ENCODE measurements around the gene KIAA1210. TPM values are rescaled to one million over a fixed set of nuclear protein-coding genes. Genes with fewer than 3 reads are reported as not detected.

Gene KIAA1210
- total RNA-seq, 3 donors from 2014 or later (not counting 1 experiment from before 2014, with no cell fraction given), result not detected

DNA sequence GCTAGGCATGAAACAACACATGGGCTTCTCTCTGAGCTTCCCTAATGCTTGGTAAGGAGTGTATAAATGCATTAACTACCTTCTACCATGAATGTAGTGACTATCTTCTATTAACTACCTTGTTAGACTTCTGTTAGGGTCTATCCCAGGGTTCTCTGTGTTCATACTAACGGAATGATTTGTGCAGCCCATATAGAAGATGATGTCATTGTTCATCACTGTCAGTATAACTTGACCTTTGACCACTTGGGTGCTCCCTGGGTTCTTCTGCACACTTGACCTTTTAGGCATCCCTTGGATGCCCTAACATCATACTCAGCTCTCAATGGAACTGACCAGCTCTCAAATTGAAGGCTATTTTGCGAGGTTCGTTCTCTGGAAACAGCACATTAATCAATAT lies 85.6 kb downstream of the KIAA1210 start:
- Mint-ChIP-seq H3K27ac (no peak overlapping the region), H3K4me1 (no peaks in the 10 kb centered on the region), H3K9me3 (no peaks in the 10 kb centered on the region), H3K4me3 (no peak overlapping the region), H3K36me3 (no peaks in the 10 kb centered on the region), H3K27me3 (ENCODE audit: low read depth in 2 of 2) (peaks cover 0 to 5% of the 10 kb centered on the region in 2 donors)
- Histone ChIP-seq H3K4me1 (ENCODE audit: control insufficient read depth, insufficient read depth, low read length) (no peaks in the 10 kb centered on the region), H3K9me3 (ENCODE audit: control insufficient read depth, insufficient read depth, low read length) (no peaks in the 10 kb centered on the region), H3K27me3 (ENCODE audit: control insufficient read depth, insufficient read depth, low read length) (no peaks in the 10 kb centered on the region), H3K36me3 (ENCODE audit: control insufficient read depth, insufficient read depth, low read length) (no peaks in the 10 kb centered on the region), H3K4me3 (ENCODE audit: low read length) (no peak overlapping the region), H3K27ac (ENCODE audit: low read length) (no peak overlapping the region)
- no peak for DNase-seq
- ATAC-seq, result no peak
- 87% methylated on average over 3 of the region's 3 CpGs for WGBS (ENCODE audit: insufficient coverage)
- intact Hi-C loops (cut with micrococcal nuclease), result no loop called here
- TF ChIP-seq, protein P1, sequence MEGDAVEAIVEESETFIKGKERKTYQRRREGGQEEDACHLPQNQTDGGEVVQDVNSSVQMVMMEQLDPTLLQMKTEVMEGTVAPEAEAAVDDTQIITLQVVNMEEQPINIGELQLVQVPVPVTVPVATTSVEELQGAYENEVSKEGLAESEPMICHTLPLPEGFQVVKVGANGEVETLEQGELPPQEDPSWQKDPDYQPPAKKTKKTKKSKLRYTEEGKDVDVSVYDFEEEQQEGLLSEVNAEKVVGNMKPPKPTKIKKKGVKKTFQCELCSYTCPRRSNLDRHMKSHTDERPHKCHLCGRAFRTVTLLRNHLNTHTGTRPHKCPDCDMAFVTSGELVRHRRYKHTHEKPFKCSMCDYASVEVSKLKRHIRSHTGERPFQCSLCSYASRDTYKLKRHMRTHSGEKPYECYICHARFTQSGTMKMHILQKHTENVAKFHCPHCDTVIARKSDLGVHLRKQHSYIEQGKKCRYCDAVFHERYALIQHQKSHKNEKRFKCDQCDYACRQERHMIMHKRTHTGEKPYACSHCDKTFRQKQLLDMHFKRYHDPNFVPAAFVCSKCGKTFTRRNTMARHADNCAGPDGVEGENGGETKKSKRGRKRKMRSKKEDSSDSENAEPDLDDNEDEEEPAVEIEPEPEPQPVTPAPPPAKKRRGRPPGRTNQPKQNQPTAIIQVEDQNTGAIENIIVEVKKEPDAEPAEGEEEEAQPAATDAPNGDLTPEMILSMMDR (IDR thresholded peaks at IDR 0.05), result no peak

DNA sequence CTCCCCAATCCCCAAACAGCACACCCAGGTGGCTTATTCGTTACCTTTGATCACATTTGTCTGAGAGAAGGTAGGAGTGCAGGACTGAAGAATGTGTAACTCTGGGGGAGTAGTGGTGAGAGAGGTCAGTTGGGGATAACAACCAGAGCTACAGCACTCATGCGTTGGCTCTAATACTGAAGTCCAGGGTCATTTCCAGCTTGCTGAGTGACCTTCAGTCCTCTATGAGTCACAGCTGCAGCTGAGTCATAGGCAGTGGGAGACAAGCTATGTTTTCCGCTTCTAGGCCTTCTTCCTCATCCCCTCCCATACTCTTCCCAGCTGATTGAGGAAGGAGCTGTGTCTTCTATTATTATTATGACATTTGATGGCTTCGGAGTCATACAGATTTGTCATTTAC lies 86.4 kb downstream of the KIAA1210 start:
- no peaks in the 10 kb centered on the region for H3K27me3 ChIP-seq (ENCODE audit: control insufficient read depth, insufficient read depth, low read length)
- ATAC-seq (no peak), DNase-seq (no peak)
- H3K27me3 Mint-ChIP-seq (ENCODE audit: low read depth in 2 of 2), result peaks cover 0 to 5% of the 10 kb centered on the region in 2 donors
- TF ChIP-seq, protein P1 (IDR thresholded peaks at IDR 0.05), result no peak
- intact Hi-C loops (cut with micrococcal nuclease), result no loop called here
- H3K4me1 Mint-ChIP-seq, result no peaks in the 10 kb centered on the region
- no peaks in the 10 kb centered on the region for H3K9me3 Mint-ChIP-seq
- no peak overlapping the region for H3K4me3 Mint-ChIP-seq
- no peak overlapping the region for H3K27ac Mint-ChIP-seq
- H3K4me1 ChIP-seq (ENCODE audit: control insufficient read depth, insufficient read depth, low read length), result no peaks in the 10 kb centered on the region
- WGBS (ENCODE audit: insufficient coverage), result 86% methylated on average over 2 of the region's 4 CpGs
- no peaks in the 10 kb centered on the region for H3K9me3 ChIP-seq (ENCODE audit: control insufficient read depth, insufficient read depth, low read length)
- H3K27ac ChIP-seq (ENCODE audit: low read length), result no peak overlapping the region
- H3K4me3 ChIP-seq (ENCODE audit: low read length), result no peak overlapping the region
- no peaks in the 10 kb centered on the region for H3K36me3 ChIP-seq (ENCODE audit: control insufficient read depth, insufficient read depth, low read length)
- H3K36me3 Mint-ChIP-seq, result no peaks in the 10 kb centered on the region

DNA sequence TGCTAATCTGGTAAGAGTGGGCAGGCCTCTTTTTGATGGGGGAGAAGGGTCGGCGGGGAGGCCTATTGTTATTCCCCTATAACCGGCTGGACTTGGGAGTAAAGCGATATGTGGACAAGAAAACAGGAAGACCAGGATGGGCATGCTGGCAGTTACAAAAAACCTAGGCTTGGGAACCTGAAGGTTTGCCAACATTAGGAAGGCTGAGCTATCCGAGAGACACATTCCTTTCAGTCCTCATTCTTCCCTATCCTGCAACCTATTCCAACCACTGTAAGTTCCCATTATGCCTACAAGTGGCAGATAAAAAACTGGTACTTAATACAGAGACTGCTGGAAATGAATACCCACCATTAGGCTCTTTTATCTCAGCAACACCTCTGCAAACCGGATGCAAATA lies 87.2 kb downstream of the KIAA1210 start:
- Mint-ChIP-seq H3K27ac (no peak overlapping the region), H3K4me1 (no peaks in the 10 kb centered on the region), H3K4me3 (no peak overlapping the region), H3K27me3 (ENCODE audit: low read depth in 2 of 2) (peaks cover 0 to 5% of the 10 kb centered on the region in 2 donors), H3K36me3 (no peaks in the 10 kb centered on the region), H3K9me3 (no peaks in the 10 kb centered on the region)
- WGBS (ENCODE audit: insufficient coverage), result 97% methylated on average over 6 of the region's 6 CpGs
- intact Hi-C loops (cut with micrococcal nuclease), result no loop called here
- TF ChIP-seq, protein P1 (IDR thresholded peaks at IDR 0.05), result no peak
- DNase-seq (no peak), ATAC-seq (no peak)
- Histone ChIP-seq H3K4me1 (ENCODE audit: control insufficient read depth, insufficient read depth, low read length) (no peaks in the 10 kb centered on the region), H3K4me3 (ENCODE audit: low read length) (no peak overlapping the region), H3K27me3 (ENCODE audit: control insufficient read depth, insufficient read depth, low read length) (no peaks in the 10 kb centered on the region), H3K27ac (ENCODE audit: low read length) (no peak overlapping the region), H3K36me3 (ENCODE audit: control insufficient read depth, insufficient read depth, low read length) (no peaks in the 10 kb centered on the region), H3K9me3 (ENCODE audit: control insufficient read depth, insufficient read depth, low read length) (no peaks in the 10 kb centered on the region)
